ENCODE measurements around the gene GPR15LG.

GPR15LG gene

DNA sequence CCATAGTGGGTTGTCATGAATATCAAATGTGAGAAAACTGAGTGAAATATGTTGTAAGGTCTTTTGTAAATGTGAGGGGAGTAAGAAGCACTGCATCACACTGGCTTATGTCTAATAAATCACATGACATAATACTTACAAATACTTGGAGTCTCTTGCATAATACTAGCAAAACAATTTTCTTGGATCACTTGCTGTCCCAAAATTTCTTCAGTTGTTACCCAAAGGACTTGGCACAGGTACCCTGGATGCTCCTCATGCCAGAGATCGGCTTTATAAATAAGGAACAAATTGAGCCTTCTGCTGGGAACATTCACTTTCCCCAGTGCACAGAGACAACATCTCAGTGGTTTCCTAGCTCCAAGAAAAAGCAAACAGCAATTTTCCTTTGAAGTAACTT is 56.8 kb downstream of the GPR15LG start:
- in situ Hi-C loops (cut with HindIII; ENCODE audit: low sequenced_read_pairs), result no loop called here
- no peak for DNase-seq (ENCODE audit: low read depth)
- no peak for TF ChIP-seq CTCF (IDR thresholded peaks at IDR 0.05; ENCODE audit: low read depth, low read length, missing control alignments)
- H3K4me3 ChIP-seq (ENCODE audit: low read depth, low read length), result no peak overlapping the region

- H3K4me3 ChIP-seq (ENCODE audit: low read depth, low read length), result no peak overlapping the region
- no peak for TF ChIP-seq CTCF (IDR thresholded peaks at IDR 0.05; ENCODE audit: low read depth, low read length, missing control alignments)
- in situ Hi-C loops (cut with HindIII; ENCODE audit: low sequenced_read_pairs), result no loop called here
- no peak for DNase-seq (ENCODE audit: low read depth)
Measured at GRCh38 chr10:84232376-84232775, 58.8 kb downstream of the GPR15LG start.

GRCh38 chr10:84233940-84234339 is 60.3 kb downstream of the GPR15LG start:
- DNase-seq (ENCODE audit: low read depth), result no peak
- no peak overlapping the region for H3K4me3 ChIP-seq (ENCODE audit: low read depth, low read length)
- in situ Hi-C loops (cut with HindIII; ENCODE audit: low sequenced_read_pairs), result no loop called here
- TF ChIP-seq CTCF (IDR thresholded peaks at IDR 0.05; ENCODE audit: low read depth, low read length, missing control alignments), result no peak

GRCh38 chr10:84234479-84234878 is 60.9 kb downstream of the GPR15LG start:
- no peak for DNase-seq (ENCODE audit: low read depth)
- in situ Hi-C loops (cut with HindIII; ENCODE audit: low sequenced_read_pairs), result no loop called here
- H3K4me3 ChIP-seq (ENCODE audit: low read depth, low read length), result no peak overlapping the region
- no peak for TF ChIP-seq CTCF (IDR thresholded peaks at IDR 0.05; ENCODE audit: low read depth, low read length, missing control alignments)
